NCI-H2029 treated with DMSO at 0.1 percent for 48 hours (cell line): ENCODE results near the gene UBXN1.
A peak's percentile ranks its signal among the peaks of the same experiment; 100 is the strongest.
"Not testable (repeated sequence)": the region's sequence is repeated elsewhere in the genome, so short reads cannot be mapped to it uniquely, and the experiment has no call there.

Experiments used
- DNase-seq: peaks from one replicate; lab custom pipeline; 2025; lab: John Stamatoyannopoulos, UW

UBXN1 gene

GRCh38 chr11:62708392-62708791 is 29.5 kb upstream of the UBXN1 start:
- DNase-seq, result no peak

GRCh38 chr11:62707277-62707861 is 28.5 kb upstream of the UBXN1 start, which contains the start of the genes BSCL2 and GNG3:
TSS of gene BSCL2 (minus strand) at chr11:62707424. CDS start at chr11:62707195, 229 bp downstream.
TSS of gene GNG3 (plus strand) at chr11:62707676. CDS start at chr11:62708296, 620 bp downstream.
- no peak for DNase-seq

DNA sequence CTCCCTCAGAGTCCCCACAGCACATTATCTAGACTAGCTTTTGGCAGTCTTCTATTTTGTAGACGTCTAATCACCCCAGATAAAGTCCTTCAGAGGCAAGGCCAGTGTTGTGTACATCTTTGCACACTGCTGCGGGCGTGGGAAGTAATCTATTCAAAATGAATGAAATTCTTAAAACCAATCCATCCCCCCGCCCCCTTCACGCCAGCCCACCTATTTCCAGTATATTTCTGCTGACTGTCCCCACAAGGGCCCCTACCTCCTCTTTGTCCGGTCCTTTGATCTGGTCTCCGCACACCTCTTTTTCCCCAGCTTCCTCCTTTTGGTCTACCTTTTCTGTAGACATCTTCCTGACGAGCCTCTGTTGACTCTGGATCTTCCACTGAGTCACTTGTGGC is 28.0 kb upstream of the UBXN1 start:
- no peak for DNase-seq

DNA sequence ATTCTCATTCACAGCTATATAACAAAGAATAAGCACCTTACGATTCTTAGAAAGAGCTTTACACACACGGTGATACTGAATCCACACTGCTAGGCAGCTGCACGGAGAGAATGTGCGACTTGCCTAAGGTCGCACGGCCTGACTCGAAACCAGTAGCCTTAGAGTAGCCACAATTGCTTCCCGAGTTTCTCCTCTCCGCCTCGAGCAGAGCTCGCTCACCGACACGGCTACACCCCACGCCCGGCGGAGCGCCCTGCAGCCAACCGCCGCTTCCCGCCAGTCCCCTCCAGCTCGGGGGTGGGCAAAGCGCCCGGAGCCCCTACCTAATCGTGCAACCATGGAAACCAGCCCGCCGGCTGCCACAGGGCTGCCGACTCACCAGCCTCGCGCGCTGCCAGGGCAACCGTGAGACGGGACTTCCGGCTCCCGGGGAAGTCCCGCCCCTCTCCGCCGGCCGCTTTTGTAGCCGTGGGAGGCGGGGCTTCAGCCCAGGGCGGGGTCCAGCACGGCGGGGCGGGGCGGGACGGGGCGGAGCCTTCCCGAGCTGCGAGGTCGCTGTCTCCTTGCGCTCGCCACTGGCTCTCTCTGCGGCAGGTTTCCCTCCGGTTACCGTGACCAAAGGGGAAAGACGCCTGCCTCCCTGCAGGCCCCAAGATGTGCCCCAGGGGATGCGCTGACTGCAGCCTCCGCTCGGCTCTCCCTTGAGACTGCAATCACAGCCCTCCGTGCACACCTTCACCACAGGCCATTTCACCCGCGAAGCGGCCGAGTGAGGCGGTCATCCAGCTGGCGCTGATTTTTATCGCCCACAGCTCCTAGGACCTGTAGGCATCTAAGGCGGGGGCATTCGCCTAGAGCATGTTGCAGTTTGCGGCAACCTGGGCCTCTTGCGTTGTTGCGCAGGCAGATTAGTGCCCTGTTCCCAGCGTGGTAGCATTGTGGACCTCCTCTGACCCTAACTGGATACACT is 27.3 kb upstream of the UBXN1 start:
- DNase-seq, result peak; percentile 85

- DNase-seq, result no peak
These were observed 26.5 kb upstream of the UBXN1 start for GRCh38 chr11:62705413-62705812.

- DNase-seq, result not testable (repeated sequence)
These were observed 25.0 kb upstream of the UBXN1 start for GRCh38 chr11:62703921-62704320.

DNA sequence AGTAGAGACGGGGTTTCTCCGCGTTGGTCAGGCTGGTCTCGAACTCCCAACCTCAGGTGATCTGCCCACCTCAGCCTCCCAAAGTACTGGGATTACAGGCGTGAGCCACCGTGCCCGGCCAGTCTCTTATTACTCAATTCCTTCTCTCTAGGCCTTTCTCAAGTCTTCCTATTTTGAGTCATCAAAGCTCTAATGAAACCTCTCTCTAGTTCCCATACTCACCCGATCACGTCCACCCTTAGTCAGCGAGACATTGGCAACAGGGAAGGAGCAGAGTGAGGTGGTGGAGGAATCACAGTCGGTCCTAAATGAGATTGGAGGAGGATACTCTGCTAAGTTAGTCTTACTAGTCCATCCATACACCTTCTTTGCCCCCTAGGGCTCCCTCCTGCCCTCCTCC is 23.4 kb upstream of the UBXN1 start:
- no peak for DNase-seq

DNA sequence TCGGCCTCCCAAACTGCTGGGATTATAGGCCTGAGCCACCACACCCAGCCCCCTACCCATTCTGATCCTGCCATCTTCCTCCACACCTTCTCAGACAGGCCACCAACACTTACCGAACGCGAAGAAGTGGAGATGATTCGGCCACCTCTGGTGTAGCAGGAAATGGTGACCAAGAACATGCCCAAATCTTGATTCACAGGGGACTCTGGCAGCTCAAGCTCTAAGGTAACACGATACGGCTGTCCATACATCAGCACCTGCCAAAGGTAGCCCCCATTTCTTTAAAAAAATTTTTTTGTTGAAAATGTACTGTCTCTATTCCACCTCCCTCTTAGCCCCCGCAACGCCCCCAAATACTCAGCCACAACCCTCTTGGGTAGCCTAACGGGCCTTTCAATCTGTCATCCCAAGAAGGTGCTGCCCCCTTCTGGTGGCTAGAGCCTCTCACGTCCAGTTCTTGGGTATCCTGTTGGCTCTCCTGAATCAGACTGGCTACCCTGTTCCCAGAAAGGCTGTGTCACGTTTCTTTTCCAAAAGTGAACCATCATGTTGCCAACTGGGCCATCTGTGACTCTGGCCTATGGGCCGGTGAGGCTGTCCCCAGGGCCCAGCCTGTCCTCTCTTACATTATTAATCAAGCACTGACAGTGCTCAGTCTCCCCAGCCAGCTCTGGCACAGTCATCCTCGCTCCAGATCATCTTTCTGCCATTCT is 15.7 kb upstream of the UBXN1 start:
- peak; percentile 33 for DNase-seq

DNA sequence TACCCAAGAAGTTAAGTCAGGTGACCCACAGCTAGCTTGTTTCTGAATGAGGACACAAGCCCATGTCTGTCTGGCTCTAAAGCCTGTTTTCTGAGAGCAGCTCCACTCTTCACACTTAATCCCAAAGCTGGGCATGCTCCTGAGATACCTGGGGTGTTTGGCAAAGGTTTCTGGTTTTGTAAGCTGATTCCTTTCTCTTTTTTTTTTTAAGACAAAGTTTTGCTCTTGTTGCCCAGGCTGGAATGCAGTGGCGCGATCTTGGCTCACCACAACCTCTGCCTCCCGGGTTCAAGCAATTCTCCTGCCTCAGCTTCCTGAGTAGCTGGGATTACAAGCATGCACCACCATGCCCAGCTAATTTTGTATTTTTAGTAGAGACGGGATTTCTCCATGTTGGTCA is 14.8 kb upstream of the UBXN1 start:
- DNase-seq, result not testable (repeated sequence)

DNA sequence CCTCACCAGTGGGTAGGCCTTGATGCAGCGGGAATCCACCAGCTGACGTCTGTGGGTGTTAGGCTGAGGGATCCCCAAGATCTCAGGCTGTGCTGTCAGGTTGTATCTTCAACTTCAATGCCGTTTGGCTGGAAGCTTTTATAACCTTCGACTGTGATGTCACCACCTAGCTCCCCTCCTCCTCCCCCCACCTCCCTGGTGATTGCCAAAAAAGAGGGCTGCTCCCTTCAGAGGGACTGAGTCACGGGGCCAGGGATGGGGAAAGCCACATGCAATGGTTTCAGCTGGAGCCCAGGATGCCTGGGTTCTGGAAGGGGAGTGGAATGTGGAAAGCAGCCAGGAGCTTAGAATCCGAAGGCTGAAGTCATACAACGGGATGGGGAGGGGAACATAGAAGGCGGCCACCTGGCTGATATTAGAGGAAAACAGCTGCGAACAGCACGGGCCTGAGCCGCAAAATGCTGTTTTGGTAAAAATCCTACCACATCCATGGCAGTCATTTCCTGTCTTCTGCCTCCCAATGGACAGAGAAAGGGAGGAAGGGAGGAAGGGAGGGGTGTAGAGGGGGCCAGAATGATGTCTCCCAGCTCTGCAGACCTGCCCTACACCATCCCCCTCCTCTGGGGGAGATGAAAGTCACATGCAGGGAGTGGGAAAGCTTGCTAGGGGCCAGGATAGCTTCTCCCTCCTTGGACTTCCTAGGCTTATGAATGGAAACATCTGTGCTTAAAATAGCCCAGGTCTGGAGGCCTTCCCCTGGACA is 10.7 kb upstream of the UBXN1 start, which contains the start of gene LRRN4CL:
Gene LRRN4CL (minus strand): TSS at position 110 of the 763 bp plus-strand sequence. CDS start 1,022 bp downstream, outside the sequence.
- no peak for DNase-seq

- no peak for DNase-seq
These were observed 9.6 kb upstream of the UBXN1 start for GRCh38 chr11:62688491-62688890.

GRCh38 chr11:62687508-62688396 is 8.9 kb upstream of the UBXN1 start:
- DNase-seq, result no peak

- no peak for DNase-seq
These were observed 3.6 kb upstream of the UBXN1 start for GRCh38 chr11:62682518-62682917.

- peak; percentile 9 for DNase-seq
These were observed 2.0 kb upstream of the UBXN1 start for GRCh38 chr11:62680825-62681240.

- no peak for DNase-seq
These were observed 472 bp downstream of the UBXN1 start for GRCh38 chr11:62678433-62678769.

GRCh38 chr11:62677714-62678113 is 1.2 kb downstream of the UBXN1 start:
- DNase-seq, result no peak

- no peak for DNase-seq
These were observed 1.7 kb downstream of the UBXN1 start for GRCh38 chr11:62677156-62677555.

DNA sequence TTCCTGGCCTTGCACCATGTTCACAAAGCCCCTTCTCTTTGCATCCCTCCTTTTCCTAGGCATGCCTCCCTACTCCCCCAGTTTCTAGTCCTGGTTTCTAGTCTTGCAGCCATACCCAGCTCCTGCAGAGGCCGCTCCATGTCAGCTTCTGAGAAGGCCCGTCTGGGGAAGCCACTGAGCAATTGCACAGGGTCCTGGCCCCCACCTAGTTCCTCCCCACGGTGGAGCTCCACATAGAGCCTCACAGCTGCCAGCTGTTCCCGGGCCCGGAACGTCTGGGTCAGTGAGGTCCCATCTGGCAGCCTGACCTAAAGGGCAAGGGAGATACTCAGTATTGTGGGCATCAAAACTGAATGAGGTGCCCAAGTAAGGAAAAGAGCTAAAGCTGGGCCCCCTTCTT is 2.2 kb downstream of the UBXN1 start:
- DNase-seq, result no peak

- DNase-seq, result not testable (repeated sequence)
These were observed 3.5 kb downstream of the UBXN1 start for GRCh38 chr11:62675415-62675814.

DNA sequence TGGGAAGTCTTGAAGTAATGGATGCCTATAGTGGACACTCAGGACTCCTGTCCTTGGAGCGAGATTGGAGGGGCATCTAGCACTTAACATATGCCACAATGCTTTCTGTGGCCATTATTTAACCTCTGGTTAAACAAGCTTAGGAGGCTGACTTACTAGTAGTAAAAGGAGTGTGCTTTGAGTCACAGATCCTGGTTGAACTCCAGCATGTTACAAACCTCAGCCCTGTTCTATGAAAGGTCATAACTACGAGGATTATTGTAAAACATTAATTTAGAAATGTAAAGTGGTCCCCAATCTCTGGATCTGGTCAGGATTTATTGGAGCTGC is 5.7 kb downstream of the UBXN1 start:
- no peak for DNase-seq
